GM18907 (cell line): Measurements from ENCODE around the gene KDM5A.

Experiments
- ATAC-seq: cut with Tn5 transposase; IDR thresholded peaks from one replicate; pipeline ENCODE4 v1.9.1; 2021; ENCODE audit warnings: mild to moderate bottlenecking, moderate library complexity; ENCODE audit not compliant: unreplicated experiment

Gene KDM5A

GRCh38 chr12:275812-276211 lies 113.3 kb downstream of the KDM5A start:
- ATAC-seq, result no peak

GRCh38 chr12:273382-273781 lies 115.7 kb downstream of the KDM5A start:
- no peak for ATAC-seq

- no peak for ATAC-seq
Measured at GRCh38 chr12:272942-273341, 116.2 kb downstream of the KDM5A start.

- no peak for ATAC-seq
Measured at GRCh38 chr12:271161-271560, 118.0 kb downstream of the KDM5A start.

GRCh38 chr12:269191-269590 lies 119.9 kb downstream of the KDM5A start:
- ATAC-seq, result no peak

GRCh38 chr12:268483-268840 lies 120.7 kb downstream of the KDM5A start:
- no peak for ATAC-seq

GRCh38 chr12:267581-268482 lies 121.3 kb downstream of the KDM5A start:
- ATAC-seq, result no peak

GRCh38 chr12:265096-265495 lies 124.0 kb downstream of the KDM5A start:
- no peak for ATAC-seq

- no peak for ATAC-seq
Measured at GRCh38 chr12:264269-264668, 124.9 kb downstream of the KDM5A start.

GRCh38 chr12:263574-263973 lies 125.5 kb downstream of the KDM5A start:
- no peak for ATAC-seq

GRCh38 chr12:262817-263216 lies 126.3 kb downstream of the KDM5A start, which contains the start of gene SLC6A13:
Gene SLC6A13 (minus strand): TSS chr12:262836. CDS start chr12:260052, 2,784 bp downstream.
- no peak for ATAC-seq

- no peak for ATAC-seq
Measured at GRCh38 chr12:262113-262512, 127.0 kb downstream of the KDM5A start.

GRCh38 chr12:257521-258321 lies 131.4 kb downstream of the KDM5A start:
- ATAC-seq, result no peak

- ATAC-seq, result no peak
Measured at GRCh38 chr12:256958-257357, 132.2 kb downstream of the KDM5A start.

- ATAC-seq, result no peak
Measured at GRCh38 chr12:256225-256624, 132.9 kb downstream of the KDM5A start.

- ATAC-seq, result no peak
Measured at GRCh38 chr12:254912-255311, 134.2 kb downstream of the KDM5A start.

- no peak for ATAC-seq
Measured at GRCh38 chr12:254039-254438, 135.1 kb downstream of the KDM5A start.

GRCh38 chr12:253116-253831 lies 135.8 kb downstream of the KDM5A start:
- no peak for ATAC-seq

- no peak for ATAC-seq
Measured at GRCh38 chr12:252636-253035, 136.5 kb downstream of the KDM5A start.

GRCh38 chr12:247271-247670 lies 141.8 kb downstream of the KDM5A start:
- ATAC-seq, result no peak

- ATAC-seq, result no peak
Measured at GRCh38 chr12:243381-243780, 145.7 kb downstream of the KDM5A start.
